GM23338 (cell line): ENCODE results near the gene NDUFA6. TPM values are rescaled to one million over a fixed set of nuclear protein-coding genes. Genes with fewer than 3 reads are reported as not detected.
A peak's percentile ranks its signal among the peaks of the same experiment; 100 is the strongest.

ENCODE experiments used
- ATAC-seq: fragments of 200-7000 bp; cut with Tn5 transposase; 3 replicates; pipeline ENCODE4 v1.9.1; 2020
- DNase-seq: peaks from one replicate; pipeline ENCODE4 v3.0.0-alpha.2; 2015; ENCODE audit warnings: low spot score
- H2AFZ ChIP-seq: fragments of 200-600 bp; sonication (generic); 2 replicates; pipeline ENCODE4 v1.8.0; 2016; ENCODE audit warnings: antibody characterized with exemption, mild to moderate bottlenecking, moderate library complexity
- H3F3A ChIP-seq: fragments of 200-600 bp; sonication (generic); replicated peaks from 2 replicates; pipeline ENCODE4 v1.8.0; 2017; ENCODE audit warnings: antibody characterized with exemption, mixed run types, low read depth
- H3K27ac ChIP-seq: fragments of 200-600 bp; sonication (generic); 2 replicates; pipeline ENCODE4 v1.6.1; 2016; ENCODE audit warnings: low read depth
- H3K27me3 ChIP-seq: fragments of 200-600 bp; sonication (generic); 2 replicates; pipeline ENCODE4 v1.8.0; 2016; ENCODE audit warnings: mild to moderate bottlenecking, mixed run types, moderate library complexity; ENCODE audit not compliant: insufficient read depth
- H3K36me3 ChIP-seq: fragments of 200-600 bp; sonication (generic); 2 replicates; pipeline ENCODE4 v1.8.0; 2016; ENCODE audit warnings: mild to moderate bottlenecking; ENCODE audit not compliant: insufficient read depth
- H3K4me1 ChIP-seq: fragments of 200-600 bp; sonication (generic); 2 replicates; pipeline ENCODE4 v1.8.0; 2016; ENCODE audit warnings: mild to moderate bottlenecking, moderate library complexity; ENCODE audit not compliant: insufficient read depth
- H3K4me2 ChIP-seq: fragments of 200-600 bp; sonication (generic); 2 replicates; pipeline ENCODE4 v1.7.1; 2017; ENCODE audit warnings: mixed run types
- H3K4me3 ChIP-seq: fragments of 200-600 bp; sonication (generic); 2 replicates; pipeline ENCODE4 v1.6.1; 2016; ENCODE audit warnings: mixed run types
- H3K79me2 ChIP-seq: fragments of 200-600 bp; sonication (generic); replicated peaks from 2 replicates; pipeline ENCODE4 v1.8.0; 2017; ENCODE audit warnings: mild to moderate bottlenecking; ENCODE audit not compliant: insufficient read depth
- H3K9me2 ChIP-seq: fragments of 200-600 bp; sonication (generic); 2 replicates; pipeline ENCODE4 v1.8.0; 2017; ENCODE audit not compliant: insufficient read depth
- H4K20me1 ChIP-seq: fragments of 200-600 bp; sonication (generic); replicated peaks from 2 replicates; pipeline ENCODE4 v1.8.0; 2017; ENCODE audit warnings: mild to moderate bottlenecking; ENCODE audit not compliant: insufficient read depth
- H3K27ac Mint-ChIP-seq: 2 replicates; pipeline ENCODE4 v1.8.0; 2020; ENCODE audit warnings: inconsistent platforms, mild to moderate bottlenecking, moderate library complexity, mixed read lengths
- H3K27me3 Mint-ChIP-seq: 3 replicates; pipeline ENCODE4 v1.8.0; 2022; ENCODE audit warnings: low read depth, mild to moderate bottlenecking, moderate library complexity, mixed read lengths, inconsistent platforms; ENCODE audit not compliant: insufficient read depth, poor library complexity
- H3K36me3 Mint-ChIP-seq: 3 replicates; pipeline ENCODE4 v1.8.0; 2021; ENCODE audit warnings: low read depth, mild to moderate bottlenecking, inconsistent platforms, moderate library complexity, mixed read lengths
- H3K4me1 Mint-ChIP-seq: 3 replicates; pipeline ENCODE4 v1.8.0; 2020; ENCODE audit warnings: mild to moderate bottlenecking, inconsistent platforms, mixed read lengths
- H3K4me3 Mint-ChIP-seq: 3 replicates; pipeline ENCODE4 v1.8.0; 2021; ENCODE audit warnings: moderate library complexity, mild to moderate bottlenecking, inconsistent platforms, mixed read lengths
- H3K9me3 Mint-ChIP-seq: 3 replicates; pipeline ENCODE4 v1.8.0; 2020; ENCODE audit warnings: moderate library complexity, mild to moderate bottlenecking, inconsistent platforms, mixed read lengths
- CREB1 ChIP-seq: fragments of 250-450 bp; sonication (Bioruptor Pico); IDR thresholded peaks from 2 replicates; pipeline ENCODE4 v1.5.0; 2020; ENCODE audit warnings: low read depth, mild to moderate bottlenecking, moderate library complexity
- EZH2 ChIP-seq: fragments of 200-600 bp; sonication (generic); IDR thresholded peaks from one replicate; pipeline ENCODE4 v1.8.0; 2017; ENCODE audit warnings: antibody characterized with exemption, mild to moderate bottlenecking, low read depth; ENCODE audit not compliant: unreplicated experiment
- JUNB ChIP-seq: IDR thresholded peaks from one replicate; pipeline ENCODE4 v1.6.1; 2016; ENCODE audit warnings: antibody characterized with exemption; ENCODE audit not compliant: unreplicated experiment
- STAT1 ChIP-seq: IDR thresholded peaks from one replicate; pipeline ENCODE4 v1.6.1; 2016; ENCODE audit warnings: antibody characterized with exemption; ENCODE audit not compliant: unreplicated experiment
- polyA plus RNA-seq: library from polyadenylated mRNA; unstranded; fragments of >200 nt; fragmentation: Nextera tagmentation; extraction: Ambion mirVana; gene quantifications from 2 replicates; pipeline ENCODE4 v1.2.1, GENCODE V29; 2016
- total RNA-seq: library from RNA; depleted of rRNA; stranded (reverse); fragments of >200 nt; shearing (Covaris generic); gene quantifications from 2 replicates; pipeline ENCODE4 v1.2.3, GENCODE V29; 2014
- TF ChIP-seq, protein P1 (sequence below): IDR thresholded peaks from 2 replicates; pipeline ENCODE4 v1.6.1; 2016; ENCODE audit warnings: antibody characterized with exemption
- TF ChIP-seq, protein P2 (sequence below), 2 experiments: fragments of 200-600 bp in 1 of 2; sonication (generic) in 1 of 2; conservative IDR thresholded peaks; 2 replicates each; pipeline versions ENCODE4 v1.5.1 to v1.6.1; 2016 to 2017; ENCODE audit warnings: antibody characterized with exemption in 2 of 2, low read depth in 2 of 2, mild to moderate bottlenecking in 2 of 2, moderate library complexity in 1 of 2

Gene NDUFA6
- total and polyA plus RNA-seq, 2 experiments from 2014 or later: 69.8 to 433 TPM

GRCh38 chr22:42067671-42068251 lies 22.8 kb downstream of the NDUFA6 start:
- Histone ChIP-seq H3K27ac (no peak overlapping the region), H3K36me3 (no peaks in the 10 kb centered on the region; the same call in 1 of the 2 replicates)
- DNase-seq: no peak

GRCh38 chr22:42066937-42067336 lies 23.6 kb downstream of the NDUFA6 start:
- no peak overlapping the region for H3K27ac ChIP-seq
- Mint-ChIP-seq H3K27ac (no peak overlapping the region), H3K36me3 (peaks cover 52% of the 10 kb centered on the region), H3K27me3 (peaks cover 25% of the 10 kb centered on the region), H3K4me3 (no peak overlapping the region), H3K9me3 (peaks cover 6% of the 10 kb centered on the region; the same call in 2 of the 3 replicates), H3K4me1 (peaks cover 22% of the 10 kb centered on the region)
- H3K4me1 ChIP-seq: peaks cover 27% of the 10 kb centered on the region
- H3K79me2 ChIP-seq: no peaks in the 10 kb centered on the region
- H3K4me2 ChIP-seq: no peak overlapping the region
- H3K27me3 ChIP-seq: no peaks in the 10 kb centered on the region
- H3K36me3 ChIP-seq: peaks cover under 1% of the 10 kb centered on the region; the same call in 1 of the 2 replicates
- H4K20me1 ChIP-seq: no peaks in the 10 kb centered on the region
- H3K9me2 ChIP-seq: no peaks in the 10 kb centered on the region; the same call in 1 of the 2 replicates
- no peak for ATAC-seq
- no peak for TF ChIP-seq STAT1
- TF ChIP-seq, protein P1, sequence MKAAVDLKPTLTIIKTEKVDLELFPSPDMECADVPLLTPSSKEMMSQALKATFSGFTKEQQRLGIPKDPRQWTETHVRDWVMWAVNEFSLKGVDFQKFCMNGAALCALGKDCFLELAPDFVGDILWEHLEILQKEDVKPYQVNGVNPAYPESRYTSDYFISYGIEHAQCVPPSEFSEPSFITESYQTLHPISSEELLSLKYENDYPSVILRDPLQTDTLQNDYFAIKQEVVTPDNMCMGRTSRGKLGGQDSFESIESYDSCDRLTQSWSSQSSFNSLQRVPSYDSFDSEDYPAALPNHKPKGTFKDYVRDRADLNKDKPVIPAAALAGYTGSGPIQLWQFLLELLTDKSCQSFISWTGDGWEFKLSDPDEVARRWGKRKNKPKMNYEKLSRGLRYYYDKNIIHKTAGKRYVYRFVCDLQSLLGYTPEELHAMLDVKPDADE: no peak
- peaks cover 14% of the 10 kb centered on the region for H3F3A ChIP-seq
- H3K4me3 ChIP-seq: no peak overlapping the region
- no peak overlapping the region for H2AFZ ChIP-seq
- no peak for DNase-seq

More at GRCh38 chr22:42067671-42068251, 22.8 kb downstream of the NDUFA6 start:
- H3K27me3 Mint-ChIP-seq: peaks cover 25% of the 10 kb centered on the region
- no peak overlapping the region for H3K4me3 Mint-ChIP-seq
- Histone ChIP-seq H3K27me3 (no peaks in the 10 kb centered on the region), H3K4me3 (no peak overlapping the region), H3F3A (peaks cover 14% of the 10 kb centered on the region), H2AFZ (no peak overlapping the region), H3K4me2 (no peak overlapping the region), H3K9me2 (no peaks in the 10 kb centered on the region; the same call in 1 of the 2 replicates), H3K4me1 (peaks cover 31% of the 10 kb centered on the region), H3K79me2 (no peaks in the 10 kb centered on the region), H4K20me1 (no peaks in the 10 kb centered on the region)
- H3K36me3 Mint-ChIP-seq: peaks cover 47% of the 10 kb centered on the region
- no peak for ATAC-seq
- TF ChIP-seq, protein P2, sequence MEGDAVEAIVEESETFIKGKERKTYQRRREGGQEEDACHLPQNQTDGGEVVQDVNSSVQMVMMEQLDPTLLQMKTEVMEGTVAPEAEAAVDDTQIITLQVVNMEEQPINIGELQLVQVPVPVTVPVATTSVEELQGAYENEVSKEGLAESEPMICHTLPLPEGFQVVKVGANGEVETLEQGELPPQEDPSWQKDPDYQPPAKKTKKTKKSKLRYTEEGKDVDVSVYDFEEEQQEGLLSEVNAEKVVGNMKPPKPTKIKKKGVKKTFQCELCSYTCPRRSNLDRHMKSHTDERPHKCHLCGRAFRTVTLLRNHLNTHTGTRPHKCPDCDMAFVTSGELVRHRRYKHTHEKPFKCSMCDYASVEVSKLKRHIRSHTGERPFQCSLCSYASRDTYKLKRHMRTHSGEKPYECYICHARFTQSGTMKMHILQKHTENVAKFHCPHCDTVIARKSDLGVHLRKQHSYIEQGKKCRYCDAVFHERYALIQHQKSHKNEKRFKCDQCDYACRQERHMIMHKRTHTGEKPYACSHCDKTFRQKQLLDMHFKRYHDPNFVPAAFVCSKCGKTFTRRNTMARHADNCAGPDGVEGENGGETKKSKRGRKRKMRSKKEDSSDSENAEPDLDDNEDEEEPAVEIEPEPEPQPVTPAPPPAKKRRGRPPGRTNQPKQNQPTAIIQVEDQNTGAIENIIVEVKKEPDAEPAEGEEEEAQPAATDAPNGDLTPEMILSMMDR (conservative IDR thresholded peaks at IDR 0.05; ENCODE audit: low read depth in 2 of 2): no peak
- TF ChIP-seq, protein P1: no peak
- TF ChIP-seq EZH2: no peak
- TF ChIP-seq CREB1 (CRISPR knock-in tag): no peak
- no peak for TF ChIP-seq JUNB
- peaks cover 6% of the 10 kb centered on the region; the same call in 2 of the 3 replicates for H3K9me3 Mint-ChIP-seq
- H3K4me1 Mint-ChIP-seq: peaks cover 24% of the 10 kb centered on the region
- H3K27ac Mint-ChIP-seq: peak overlapping the region; percentile 15; the same call in 1 of the 2 replicates
